ENCODE data around the gene ERCC6L2.

Gene ERCC6L2

DNA sequence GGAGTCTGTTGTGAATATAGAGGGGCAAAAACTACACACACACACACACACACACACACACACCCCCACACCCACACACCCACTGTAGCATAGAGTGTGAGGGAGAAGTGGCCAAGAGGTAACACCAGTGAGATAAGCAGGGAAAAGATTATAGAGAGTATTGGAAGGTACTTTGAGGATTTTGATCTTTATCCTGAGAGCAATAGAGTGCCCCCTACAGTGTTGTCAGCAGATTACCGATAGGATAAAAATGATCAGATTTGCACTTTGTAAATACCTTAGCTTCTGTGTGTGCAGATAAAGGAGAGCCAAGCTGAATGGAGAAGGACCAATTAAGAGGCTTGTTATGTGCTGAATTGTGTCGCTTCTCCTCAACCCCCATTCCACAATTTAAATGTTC is 32.3 kb downstream of the ERCC6L2 start:
- DNase-seq (ENCODE audit: low read depth) = no peak
- no peak overlapping the region for H3K4me3 ChIP-seq (ENCODE audit: low read depth, low read length)

DNA sequence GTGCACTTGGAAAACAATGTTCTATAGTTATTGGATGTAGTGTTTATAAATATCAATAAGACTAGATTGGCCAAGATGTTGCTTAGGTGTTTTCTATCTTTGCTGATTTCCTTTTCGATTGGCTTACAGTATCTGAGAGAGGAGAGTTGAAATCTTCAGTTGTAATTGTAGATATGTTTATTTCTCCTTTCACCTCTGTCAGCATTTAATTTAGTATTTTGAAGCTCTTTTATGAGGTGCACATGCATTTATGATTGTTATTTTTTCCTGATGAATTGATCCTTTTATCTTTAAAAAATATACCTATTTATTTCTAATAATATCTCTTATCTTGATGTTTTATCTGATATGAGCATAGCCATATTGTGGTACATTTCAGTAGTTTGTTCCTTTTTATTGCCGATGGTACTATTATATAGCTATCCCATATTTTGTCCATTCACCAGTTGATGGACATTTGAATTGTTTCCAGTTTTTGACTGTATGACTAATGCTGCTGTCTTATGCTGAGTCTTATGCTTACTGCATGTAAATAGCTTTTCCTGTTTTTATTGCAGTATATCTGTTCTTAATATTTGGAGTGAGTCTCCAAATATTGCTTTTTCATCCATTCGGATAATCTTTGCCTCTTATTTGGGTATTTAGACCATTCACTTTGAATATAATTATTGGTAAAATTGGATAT is 34.7 kb downstream of the ERCC6L2 start:
- DNase-seq (ENCODE audit: low read depth) = no peak
- no peak overlapping the region for H3K4me3 ChIP-seq (ENCODE audit: low read depth, low read length)

DNA sequence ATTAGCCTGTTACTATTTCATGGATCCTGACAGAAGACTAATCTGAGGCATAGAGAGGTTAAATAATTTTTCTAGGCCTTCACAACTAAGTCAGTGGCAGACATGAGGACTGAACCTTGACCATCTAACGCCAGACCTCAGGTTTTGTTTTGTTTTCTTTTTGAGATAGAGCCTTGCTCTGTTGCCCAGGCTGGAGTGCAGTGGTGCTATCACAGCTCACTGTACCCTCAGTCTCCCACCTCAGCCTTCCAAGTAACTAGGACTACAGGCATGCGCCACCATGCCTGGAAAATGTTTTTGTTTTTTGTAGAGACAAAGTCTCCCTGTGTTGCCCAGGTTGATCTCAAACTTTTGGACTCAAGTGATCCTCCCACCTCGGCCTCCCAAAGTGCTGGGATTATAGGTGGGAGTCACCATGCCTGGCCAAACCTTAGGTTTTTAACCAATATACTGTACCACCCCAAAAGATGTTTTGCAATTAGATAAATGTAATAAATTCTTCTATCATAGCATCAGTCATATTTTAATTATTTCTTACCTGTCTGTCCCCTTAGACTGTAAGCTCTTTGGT is 35.4 kb downstream of the ERCC6L2 start:
- DNase-seq (ENCODE audit: low read depth) = no peak

DNA sequence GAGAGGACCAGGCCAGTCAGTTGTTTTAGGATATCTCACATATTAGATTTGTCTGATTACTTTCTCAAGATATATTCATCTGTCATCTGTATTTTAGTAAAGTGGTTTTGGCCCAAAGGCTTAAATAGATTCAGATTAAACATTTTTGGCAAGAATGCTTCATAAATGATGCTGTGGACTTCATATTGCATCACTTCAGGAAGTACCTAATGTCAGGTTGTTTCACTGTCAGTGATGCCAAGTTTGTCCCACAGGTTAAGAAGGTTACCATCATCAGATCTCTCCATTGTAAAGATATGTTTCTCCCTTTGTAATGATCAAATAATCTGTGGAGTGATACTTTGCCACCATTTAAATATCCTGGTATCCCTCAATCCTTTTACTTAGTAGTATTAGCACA is 37.3 kb downstream of the ERCC6L2 start:
- no peak for DNase-seq (ENCODE audit: low read depth)
- H3K4me3 ChIP-seq (ENCODE audit: low read depth, low read length) = no peak overlapping the region

More for the DNA sequence above, 35.4 kb downstream of the ERCC6L2 start:
- no peak overlapping the region for H3K4me3 ChIP-seq (ENCODE audit: low read depth, low read length)

DNA sequence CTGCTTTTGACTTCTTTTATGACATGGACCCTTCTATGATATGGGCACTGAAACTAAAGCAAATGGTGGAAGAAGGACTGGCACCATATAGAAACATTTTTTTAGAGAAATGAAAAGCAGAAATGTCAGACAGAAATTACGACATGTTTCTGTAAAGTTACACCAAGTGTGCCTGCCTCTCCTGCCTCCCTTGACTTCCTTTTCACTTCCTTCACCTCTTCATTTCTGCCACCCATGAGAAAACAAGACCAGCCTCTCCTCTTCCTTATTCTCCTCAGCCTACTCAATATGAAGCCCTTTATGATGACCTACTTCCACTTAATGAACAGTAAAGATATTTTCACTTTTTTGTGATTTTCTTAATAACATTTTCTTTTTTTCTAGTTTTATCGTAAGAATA is 44.5 kb downstream of the ERCC6L2 start:
- no peak for DNase-seq (ENCODE audit: low read depth)
- no peak overlapping the region for H3K4me3 ChIP-seq (ENCODE audit: low read depth, low read length)

DNA sequence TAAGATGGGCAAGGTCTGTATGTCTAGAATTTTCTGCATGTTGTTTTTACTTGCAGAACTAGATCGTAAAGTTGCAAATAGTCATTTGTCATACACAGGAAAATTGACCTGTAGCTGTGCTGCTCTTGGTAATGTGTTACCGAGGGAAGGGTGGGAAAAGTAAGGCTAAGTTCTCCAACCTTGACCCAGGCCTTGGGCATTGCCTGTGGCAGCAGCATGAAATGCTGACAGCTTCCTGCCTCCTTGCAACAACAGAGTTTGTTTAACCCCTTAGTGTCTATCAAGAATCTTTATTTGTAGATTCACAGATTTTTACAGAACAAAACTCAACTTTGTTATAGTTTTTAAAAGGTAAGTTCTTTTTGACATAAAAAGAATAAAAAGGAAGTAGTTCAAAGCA is 48.3 kb downstream of the ERCC6L2 start:
- H3K4me3 ChIP-seq (ENCODE audit: low read depth, low read length) = no peak overlapping the region
- no peak for DNase-seq (ENCODE audit: low read depth)

DNA sequence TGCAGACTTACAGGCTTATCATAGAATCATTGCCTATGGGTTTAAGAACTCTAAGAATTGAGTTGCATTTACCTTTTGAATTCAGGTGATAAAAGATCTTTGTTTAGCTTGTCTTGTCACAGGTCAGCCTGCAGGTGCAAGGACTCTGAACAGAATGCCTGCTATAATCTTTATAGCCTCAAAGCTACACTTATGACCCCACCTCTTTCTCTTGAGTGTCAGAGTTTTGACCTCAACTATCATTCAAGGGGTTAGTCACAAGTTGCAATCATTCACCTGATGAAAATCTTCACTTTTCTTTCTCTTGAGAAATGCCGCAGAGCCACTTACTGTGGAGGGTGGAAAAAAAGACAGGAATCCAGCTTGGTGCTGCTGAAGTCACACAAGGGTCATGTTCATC is 49.5 kb downstream of the ERCC6L2 start:
- no peak for DNase-seq (ENCODE audit: low read depth)
- H3K4me3 ChIP-seq (ENCODE audit: low read depth, low read length) = no peak overlapping the region

DNA sequence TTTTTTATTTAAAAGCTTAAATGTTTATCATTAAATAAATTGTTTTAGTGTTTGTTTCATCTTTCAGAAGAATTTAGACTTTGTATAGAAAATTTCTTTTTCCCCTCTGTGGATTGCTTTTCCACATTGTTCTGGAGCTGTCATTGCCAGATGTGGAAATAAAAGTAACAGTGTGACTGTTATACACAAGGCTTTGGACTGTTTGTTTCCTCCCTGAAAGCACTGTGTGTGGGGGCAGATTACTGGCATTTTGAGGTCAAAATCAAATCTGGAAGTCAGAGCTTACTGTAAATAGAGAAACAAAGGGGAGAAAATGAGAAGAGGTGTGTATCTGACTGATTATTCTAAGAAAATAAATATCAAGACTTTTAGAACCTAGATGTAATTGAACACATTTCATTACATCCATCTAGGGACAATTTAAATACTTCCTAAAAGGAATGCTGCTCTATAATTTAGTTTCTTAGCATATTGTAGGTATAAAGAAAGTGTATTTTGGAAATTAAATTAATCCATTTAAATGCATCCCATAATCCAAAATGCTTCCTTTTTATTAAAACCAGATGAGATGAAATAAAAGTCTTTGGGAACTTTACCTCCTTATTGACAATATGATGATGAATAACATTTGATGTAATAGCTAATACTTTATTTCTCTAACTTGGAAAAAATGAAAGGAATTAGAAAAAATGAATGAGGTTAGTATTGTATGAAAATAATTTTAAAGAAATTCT is 51.9 kb downstream of the ERCC6L2 start:
- no peak for DNase-seq (ENCODE audit: low read depth)
- no peak overlapping the region for H3K4me3 ChIP-seq (ENCODE audit: low read depth, low read length)

DNA sequence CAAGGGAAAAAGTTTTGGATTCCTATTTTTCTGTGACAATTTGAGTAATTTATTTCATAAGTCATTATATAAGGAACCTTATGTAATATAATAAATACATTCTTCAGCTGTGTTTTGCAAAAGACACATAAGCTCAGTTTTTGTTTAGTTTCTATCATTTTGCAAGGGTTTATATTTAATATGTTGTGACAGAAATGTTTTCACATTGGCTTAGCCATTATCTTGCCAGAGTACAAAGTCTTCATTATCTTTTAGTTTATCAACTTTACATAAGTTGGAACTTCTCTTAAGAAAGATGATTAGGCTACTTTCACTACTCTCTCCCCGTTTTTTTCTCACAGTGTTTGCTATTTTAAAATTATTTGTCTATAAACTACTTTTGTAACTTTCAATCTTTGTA is 54.8 kb downstream of the ERCC6L2 start:
- no peak overlapping the region for H3K4me3 ChIP-seq (ENCODE audit: low read depth, low read length)
- DNase-seq (ENCODE audit: low read depth) = no peak

DNA sequence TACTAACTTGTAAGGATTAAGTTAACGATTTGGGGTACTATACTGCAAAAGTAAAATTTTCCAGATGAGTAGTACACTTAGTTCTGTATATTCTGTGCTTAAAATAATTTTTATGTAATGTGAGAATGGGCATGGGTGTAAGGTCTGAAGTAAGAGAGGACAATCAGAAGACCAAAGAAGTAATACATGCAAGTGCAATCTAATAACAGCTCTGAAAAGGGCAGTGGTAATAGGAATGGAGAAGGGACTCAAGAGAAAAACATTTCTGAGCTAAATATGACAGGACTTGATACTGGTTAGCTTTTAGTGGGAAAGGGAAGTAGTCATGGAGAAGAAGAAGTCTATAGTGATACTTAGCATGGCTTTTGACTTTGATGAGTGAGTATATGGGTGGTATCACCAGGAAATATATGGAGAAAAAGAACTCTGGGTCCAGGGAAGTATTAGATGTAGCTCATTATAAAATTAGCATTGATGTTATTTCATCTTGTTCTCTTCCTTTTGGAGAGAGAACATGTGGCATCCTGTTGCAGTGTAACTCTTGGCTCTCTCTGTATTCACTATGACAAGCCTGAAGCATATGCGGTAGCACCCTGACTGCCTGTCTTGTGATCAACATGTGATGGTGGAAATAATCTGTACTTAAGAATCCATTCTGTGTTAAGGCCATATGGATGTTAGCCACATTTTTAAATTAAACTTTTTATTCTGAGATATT is 60.5 kb downstream of the ERCC6L2 start:
- no peak overlapping the region for H3K4me3 ChIP-seq (ENCODE audit: low read depth, low read length)

DNA sequence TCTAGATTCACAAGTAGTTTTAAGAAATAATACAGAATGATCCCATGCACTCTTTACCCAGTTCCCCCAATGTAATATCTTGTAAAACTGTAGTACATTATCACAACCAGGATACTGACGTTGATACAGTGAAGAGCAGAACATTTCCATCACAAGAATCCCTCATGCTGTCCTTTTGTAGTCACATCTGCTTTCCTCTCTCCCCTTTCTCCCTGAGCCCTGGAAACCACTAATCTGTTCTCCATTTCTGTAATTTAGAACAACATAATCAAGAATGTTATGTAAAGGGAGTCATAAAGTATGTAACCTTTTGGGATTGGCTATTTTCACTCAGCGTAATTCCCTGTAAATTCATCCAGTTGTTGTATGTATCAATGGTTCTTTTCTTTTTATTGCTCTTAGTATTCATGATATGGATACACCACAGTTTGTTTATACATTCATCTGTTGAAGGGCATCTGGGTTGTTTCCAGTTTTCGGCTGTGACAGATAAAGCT is 61.1 kb downstream of the ERCC6L2 start:
- no peak overlapping the region for H3K4me3 ChIP-seq (ENCODE audit: low read depth, low read length)
- DNase-seq (ENCODE audit: low read depth) = no peak

More for the DNA sequence above, 60.5 kb downstream of the ERCC6L2 start:
- DNase-seq (ENCODE audit: low read depth) = no peak

DNA sequence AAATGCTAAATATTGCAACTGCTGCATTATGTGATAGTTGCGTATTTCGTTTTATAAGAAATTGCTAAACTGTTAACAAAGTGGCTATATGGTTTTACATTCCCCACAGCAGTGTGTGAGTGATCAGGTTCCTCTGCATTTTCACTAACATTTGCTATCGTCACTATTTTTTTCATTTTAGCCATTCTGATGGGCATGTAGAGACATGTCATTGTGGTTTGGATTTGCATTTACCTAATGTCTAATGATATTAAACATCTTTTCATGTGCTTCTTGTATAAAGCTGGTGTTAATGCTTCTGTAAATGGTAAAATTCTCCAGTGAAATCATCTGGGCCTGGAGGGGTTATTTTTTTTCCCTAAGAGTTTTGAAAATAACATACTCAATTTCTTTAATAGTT is 61.6 kb downstream of the ERCC6L2 start:
- no peak overlapping the region for H3K4me3 ChIP-seq (ENCODE audit: low read depth, low read length)
- no peak for DNase-seq (ENCODE audit: low read depth)

DNA sequence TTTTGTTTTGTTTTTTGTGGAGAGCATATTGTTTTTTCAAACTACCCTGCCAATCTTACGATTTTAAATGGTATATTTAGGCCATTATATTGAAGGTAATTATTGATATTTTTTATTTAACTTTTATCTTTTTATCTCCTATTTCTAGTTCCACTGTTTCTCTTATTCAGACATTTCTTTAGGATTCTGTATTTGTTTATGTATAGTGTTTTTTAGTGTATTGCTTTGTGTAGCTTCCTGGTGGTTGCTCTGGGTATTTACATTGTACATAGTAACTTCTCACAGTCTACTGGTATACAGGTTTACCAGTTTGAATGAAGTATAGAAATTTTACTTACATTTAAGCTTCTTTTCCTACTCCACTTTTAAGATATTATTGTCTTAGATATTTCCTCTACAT is 63.2 kb downstream of the ERCC6L2 start:
- H3K4me3 ChIP-seq (ENCODE audit: low read depth, low read length) = no peak overlapping the region
- no peak for DNase-seq (ENCODE audit: low read depth)

DNA sequence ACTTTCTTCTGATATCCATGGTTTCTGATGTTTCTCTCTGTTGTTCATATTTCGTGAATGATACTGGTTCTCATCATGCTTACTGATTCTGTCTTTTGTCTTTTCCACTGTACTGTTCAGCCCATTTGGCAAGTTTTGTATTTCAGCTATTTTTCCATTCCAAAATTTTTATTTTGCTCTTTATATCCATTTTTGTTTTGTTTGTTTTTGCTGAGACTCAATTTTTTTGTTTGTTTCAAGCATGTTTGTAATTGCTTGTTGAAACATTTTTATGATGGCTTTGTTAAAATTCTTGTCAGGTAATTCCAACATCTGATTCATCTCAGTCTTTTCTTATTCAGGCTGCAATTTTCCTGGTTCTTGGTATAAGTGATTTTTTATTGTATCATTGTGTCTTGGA is 64.0 kb downstream of the ERCC6L2 start:
- DNase-seq (ENCODE audit: low read depth) = no peak
- H3K4me3 ChIP-seq (ENCODE audit: low read depth, low read length) = no peak overlapping the region

DNA sequence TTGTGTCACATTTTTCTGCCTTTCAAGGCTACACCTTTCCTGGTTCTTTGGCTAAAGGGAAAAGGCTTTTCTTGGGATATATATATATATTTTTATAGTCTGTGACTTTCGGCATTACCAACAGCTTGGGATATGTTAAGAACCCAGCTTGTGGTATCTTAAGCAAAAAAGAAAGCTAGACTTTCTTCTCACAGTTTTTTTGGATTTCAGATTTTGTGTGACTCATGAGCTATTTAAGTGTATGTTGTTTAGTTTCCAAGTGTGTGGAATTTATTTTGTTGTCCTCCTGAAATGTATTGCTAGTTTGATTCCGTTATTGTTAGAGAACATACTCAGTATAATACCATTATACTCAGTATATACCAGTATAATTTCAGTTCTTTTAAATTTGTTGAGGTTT is 64.8 kb downstream of the ERCC6L2 start:
- DNase-seq (ENCODE audit: low read depth) = no peak
- no peak overlapping the region for H3K4me3 ChIP-seq (ENCODE audit: low read depth, low read length)

DNA sequence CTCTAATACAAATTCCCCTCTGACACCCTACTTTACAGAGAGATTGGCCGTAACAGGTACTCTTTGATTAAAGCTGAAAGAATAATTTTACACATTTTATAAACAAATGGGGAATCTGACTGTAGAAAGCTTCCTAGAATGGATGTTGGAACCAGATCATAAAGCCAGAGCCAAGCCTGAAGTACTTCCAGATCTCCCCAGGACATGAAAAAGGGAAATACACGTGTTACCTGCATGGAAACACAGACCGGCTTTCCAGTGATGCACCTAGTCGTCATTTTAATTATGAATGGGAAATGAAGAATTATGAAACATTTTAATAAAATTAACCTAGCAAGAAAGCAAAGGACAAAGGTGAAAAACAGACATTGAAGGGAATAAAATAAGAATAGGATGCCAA is 66.5 kb downstream of the ERCC6L2 start:
- DNase-seq (ENCODE audit: low read depth) = no peak
- no peak overlapping the region for H3K4me3 ChIP-seq (ENCODE audit: low read depth, low read length)

DNA sequence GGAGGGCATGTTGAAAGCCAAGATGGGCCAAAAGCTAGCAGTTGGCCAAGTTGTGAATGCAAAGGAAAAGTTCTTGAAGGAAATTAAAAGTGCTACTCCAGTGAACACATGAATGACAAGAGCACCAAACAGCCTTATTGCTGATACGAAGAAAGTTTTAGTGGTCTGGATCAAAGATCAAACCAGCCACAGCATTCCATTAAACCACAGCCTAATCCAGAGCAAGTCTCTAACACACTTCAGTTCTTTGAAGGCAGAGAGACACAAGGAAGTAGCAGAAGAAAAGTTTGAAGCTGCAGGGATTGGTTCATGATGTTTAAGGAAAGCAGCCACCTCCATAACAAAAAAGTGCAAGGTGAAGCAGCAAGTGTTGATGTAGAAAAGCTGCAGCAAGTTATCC is 71.6 kb downstream of the ERCC6L2 start:
- no peak overlapping the region for H3K4me3 ChIP-seq (ENCODE audit: low read depth, low read length)
- DNase-seq (ENCODE audit: low read depth) = no peak

DNA sequence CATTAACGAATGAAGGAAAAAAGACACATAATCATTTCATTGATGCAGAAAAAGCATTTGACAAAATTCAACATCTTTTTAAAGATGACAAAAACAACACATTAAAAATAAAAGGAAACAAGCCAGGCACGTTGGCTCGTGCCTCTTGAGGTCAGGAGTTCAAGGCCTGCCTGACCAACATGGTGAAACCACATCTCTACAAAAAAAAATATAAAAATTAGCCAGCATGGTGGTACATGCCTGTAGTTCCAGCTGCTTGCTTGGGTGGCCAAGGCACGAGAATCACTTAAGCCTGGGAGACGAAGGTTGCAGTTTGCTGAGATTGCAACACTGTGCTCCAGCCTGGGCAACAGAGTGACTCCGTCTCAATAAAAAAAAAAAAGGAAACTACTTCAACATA is 77.0 kb downstream of the ERCC6L2 start:
- DNase-seq (ENCODE audit: low read depth) = no peak
- no peak overlapping the region for H3K4me3 ChIP-seq (ENCODE audit: low read depth, low read length)

DNA sequence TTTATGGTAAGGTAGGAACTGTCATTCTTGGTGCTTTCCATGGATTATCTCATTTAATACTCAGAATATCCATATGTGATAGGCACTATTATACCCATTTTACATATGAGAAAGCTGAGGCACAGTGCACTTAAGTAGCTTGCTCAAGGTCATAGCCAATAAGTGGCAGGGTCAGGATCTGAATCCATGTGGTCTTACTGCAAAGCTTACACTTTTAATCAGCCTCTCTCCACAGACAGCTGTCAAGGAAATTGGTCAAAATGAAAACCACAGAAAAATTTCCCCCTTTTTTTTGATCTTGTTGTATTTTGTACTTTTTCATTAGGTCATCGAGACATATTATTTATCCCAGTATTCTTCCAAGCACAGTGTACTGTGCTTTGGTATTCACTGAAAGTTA is 78.5 kb downstream of the ERCC6L2 start:
- no peak for DNase-seq (ENCODE audit: low read depth)
- no peak overlapping the region for H3K4me3 ChIP-seq (ENCODE audit: low read depth, low read length)

DNA sequence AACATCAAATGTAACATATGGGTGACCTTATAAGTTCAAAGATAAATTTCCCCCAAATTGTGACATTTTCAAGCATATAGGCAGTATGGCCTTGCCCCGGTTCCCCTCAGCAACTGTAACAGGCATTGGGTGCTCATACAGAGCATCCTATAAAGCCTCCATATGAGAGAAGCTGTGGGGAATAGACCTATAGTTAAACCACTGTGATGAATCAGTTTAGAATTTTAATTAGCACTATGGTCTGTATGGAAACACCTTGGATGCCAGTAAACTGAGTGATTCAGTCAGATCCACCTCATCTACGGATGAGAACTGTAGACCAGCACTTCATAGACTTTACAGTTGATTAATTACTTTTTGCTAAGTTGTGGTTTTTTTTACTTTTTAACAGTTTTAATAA is 79.4 kb downstream of the ERCC6L2 start:
- no peak overlapping the region for H3K4me3 ChIP-seq (ENCODE audit: low read depth, low read length)
- no peak for DNase-seq (ENCODE audit: low read depth)
